WTC11 (cell line): ENCODE data around the gene PHF10. TPM values are rescaled to one million over a fixed set of nuclear protein-coding genes. Genes with fewer than 3 reads are reported as not detected.

Source experiments
- ATAC-seq: fragments of 200-7000 bp; cut with Tn5 transposase; 2 replicates; pipeline ENCODE4 v1.10.0; 2021; ENCODE audit warnings: mild to moderate bottlenecking, moderate library complexity
- CTCF ChIA-PET: fragments of 300-600 bp; sonication (Branson Sonifier 250); formaldehyde crosslinking; loops from one replicate; lab custom pipeline; 2021; ENCODE audit warnings: antibody characterized with exemption; lab: Charles Lee
- POLR2A ChIA-PET: fragments of 350-600 bp; sonication (Branson Sonifier 250); formaldehyde crosslinking; loops from one replicate; lab custom pipeline; 2021; ENCODE audit warnings: antibody characterized with exemption; lab: Charles Lee
- DNase-seq: peaks from one replicate; pipeline ENCODE4 v3.0.0; 2021; ENCODE audit warnings: low spot score
- H3K27ac Mint-ChIP-seq: 2 replicates; pipeline ENCODE4 v1.8.0; 2021; ENCODE audit warnings: mixed read lengths
- H3K27me3 Mint-ChIP-seq: 2 replicates; pipeline ENCODE4 v1.8.0; 2021; ENCODE audit warnings: low read depth, mild to moderate bottlenecking, moderate library complexity, mixed read lengths
- H3K36me3 Mint-ChIP-seq: 2 replicates; pipeline ENCODE4 v1.8.0; 2021; ENCODE audit warnings: mixed read lengths
- H3K4me1 Mint-ChIP-seq: 2 replicates; pipeline ENCODE4 v1.8.0; 2022; ENCODE audit warnings: mixed read lengths
- H3K4me3 Mint-ChIP-seq: 2 replicates; pipeline ENCODE4 v1.8.0; 2021; ENCODE audit warnings: mild to moderate bottlenecking, moderate library complexity, mixed read lengths
- H3K9me3 Mint-ChIP-seq: 2 replicates; pipeline ENCODE4 v1.8.0; 2021; ENCODE audit warnings: mixed read lengths
- CREM ChIP-seq: sonication (generic); formaldehyde crosslinking; IDR thresholded peaks from 2 replicates; pipeline ENCODE4 v1.8.1; 2022; ENCODE audit warnings: mild to moderate bottlenecking, missing genetic modification reagents, moderate library complexity
- ELF4 ChIP-seq: sonication (generic); formaldehyde crosslinking; IDR thresholded peaks from 2 replicates; pipeline ENCODE4 v1.8.1; 2022; ENCODE audit warnings: low read depth, mild to moderate bottlenecking, moderate library complexity, missing genetic modification reagents
- JUN ChIP-seq: sonication (generic); formaldehyde crosslinking; IDR thresholded peaks from 2 replicates; pipeline ENCODE4 v1.8.0; 2023; ENCODE audit warnings: mild to moderate bottlenecking, missing genetic modification reagents
- NFATC4 ChIP-seq: fragments of 250-450 bp; sonication (Bioruptor Pico); IDR thresholded peaks from 2 replicates; pipeline ENCODE4 v1.9.0; 2021; ENCODE audit warnings: mild to moderate bottlenecking
- RELA ChIP-seq: sonication (generic); formaldehyde crosslinking; IDR thresholded peaks from 2 replicates; pipeline ENCODE4 v1.8.1; 2022; ENCODE audit warnings: missing genetic modification reagents, mild to moderate bottlenecking, borderline replicate concordance
- SMAD3 ChIP-seq: sonication (generic); formaldehyde crosslinking; IDR thresholded peaks from 2 replicates; pipeline ENCODE4 v1.8.0; 2022; ENCODE audit warnings: missing genetic modification reagents, mild to moderate bottlenecking, borderline replicate concordance
- TEAD4 ChIP-seq: sonication (generic); formaldehyde crosslinking; IDR thresholded peaks from 2 replicates; pipeline ENCODE4 v1.8.0; 2022; ENCODE audit warnings: mild to moderate bottlenecking, missing genetic modification reagents
- ZNF219 ChIP-seq: sonication (generic); formaldehyde crosslinking; IDR thresholded peaks from 2 replicates; pipeline ENCODE4 v1.8.0; 2023; ENCODE audit warnings: missing genetic modification reagents, mild to moderate bottlenecking, borderline replicate concordance
- ZNF396 ChIP-seq: fragments of 250-450 bp; sonication (Bioruptor Pico); IDR thresholded peaks from 2 replicates; pipeline ENCODE4 v1.8.0; 2021; ENCODE audit warnings: mild to moderate bottlenecking, moderate library complexity, borderline replicate concordance
- total RNA-seq: library from RNA; stranded (reverse); gene quantifications from 3 replicates; pipeline ENCODE4 v1.2.3, GENCODE V29; 2021
- TF ChIP-seq, protein P1 (sequence below): fragments of 200-600 bp; IDR thresholded peaks from 2 replicates; pipeline ENCODE4 v1.8.0; 2022; ENCODE audit warnings: antibody characterized with exemption
- TF ChIP-seq, protein P2 (sequence below): sonication (generic); formaldehyde crosslinking; IDR thresholded peaks from 2 replicates; pipeline ENCODE4 v1.8.0; 2022; ENCODE audit warnings: mild to moderate bottlenecking, missing genetic modification reagents
- TF ChIP-seq, protein P3 (sequence below): sonication (generic); formaldehyde crosslinking; IDR thresholded peaks from 2 replicates; pipeline ENCODE4 v1.8.1; 2022; ENCODE audit warnings: mild to moderate bottlenecking, moderate library complexity, missing genetic modification reagents
- TF ChIP-seq, protein P4 (sequence below): sonication (generic); formaldehyde crosslinking; IDR thresholded peaks from 2 replicates; pipeline ENCODE4 v1.8.1; 2023; ENCODE audit warnings: mild to moderate bottlenecking, moderate library complexity, missing genetic modification reagents
- TF ChIP-seq, protein P5 (sequence below): sonication (generic); formaldehyde crosslinking; conservative IDR thresholded peaks from 2 replicates; pipeline ENCODE4 v1.8.1; 2023; ENCODE audit warnings: mild to moderate bottlenecking, low read depth, missing genetic modification reagents, moderate library complexity
- TF ChIP-seq, protein P6 (sequence below): sonication (generic); formaldehyde crosslinking; IDR thresholded peaks from 2 replicates; pipeline ENCODE4 v1.8.1; 2023; ENCODE audit warnings: mild to moderate bottlenecking, missing genetic modification reagents, borderline replicate concordance
- TF ChIP-seq, protein P7 (sequence below): sonication (generic); formaldehyde crosslinking; IDR thresholded peaks from 2 replicates; pipeline ENCODE4 v1.8.1; 2022; ENCODE audit warnings: mild to moderate bottlenecking, missing genetic modification reagents, moderate library complexity, borderline replicate concordance
- TF ChIP-seq, protein P8 (sequence below): sonication (generic); formaldehyde crosslinking; IDR thresholded peaks from 2 replicates; pipeline ENCODE4 v1.8.1; 2022; ENCODE audit warnings: low read depth, missing genetic modification reagents, borderline replicate concordance
- TF ChIP-seq, protein P9 (sequence below): sonication (generic); formaldehyde crosslinking; conservative IDR thresholded peaks from 2 replicates; pipeline ENCODE4 v1.8.1; 2022; ENCODE audit warnings: mild to moderate bottlenecking, missing genetic modification reagents

Gene PHF10
- total RNA-seq, 1 experiment from 2014 or later = 39.3 TPM

DNA sequence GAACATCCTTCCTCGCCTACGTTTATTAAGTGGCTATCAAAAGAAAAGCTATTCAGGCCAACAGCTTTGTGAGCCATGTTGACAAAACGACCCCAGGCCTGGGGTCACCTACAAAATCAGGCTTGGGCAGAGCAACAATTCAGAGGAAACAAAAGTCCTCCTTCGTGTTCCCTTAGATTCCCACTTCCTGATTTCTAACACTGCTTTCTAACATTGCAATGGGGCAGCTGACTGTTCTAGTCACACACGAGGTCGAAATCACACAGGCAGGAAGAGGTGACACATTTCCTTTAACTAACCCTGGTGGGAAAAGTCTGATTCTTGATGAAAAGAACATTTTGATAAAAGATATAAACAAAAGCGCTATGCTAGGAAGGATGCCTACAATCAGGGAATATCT lies 54.4 kb downstream of the PHF10 start (continued):
- TF ChIP-seq, protein P1, sequence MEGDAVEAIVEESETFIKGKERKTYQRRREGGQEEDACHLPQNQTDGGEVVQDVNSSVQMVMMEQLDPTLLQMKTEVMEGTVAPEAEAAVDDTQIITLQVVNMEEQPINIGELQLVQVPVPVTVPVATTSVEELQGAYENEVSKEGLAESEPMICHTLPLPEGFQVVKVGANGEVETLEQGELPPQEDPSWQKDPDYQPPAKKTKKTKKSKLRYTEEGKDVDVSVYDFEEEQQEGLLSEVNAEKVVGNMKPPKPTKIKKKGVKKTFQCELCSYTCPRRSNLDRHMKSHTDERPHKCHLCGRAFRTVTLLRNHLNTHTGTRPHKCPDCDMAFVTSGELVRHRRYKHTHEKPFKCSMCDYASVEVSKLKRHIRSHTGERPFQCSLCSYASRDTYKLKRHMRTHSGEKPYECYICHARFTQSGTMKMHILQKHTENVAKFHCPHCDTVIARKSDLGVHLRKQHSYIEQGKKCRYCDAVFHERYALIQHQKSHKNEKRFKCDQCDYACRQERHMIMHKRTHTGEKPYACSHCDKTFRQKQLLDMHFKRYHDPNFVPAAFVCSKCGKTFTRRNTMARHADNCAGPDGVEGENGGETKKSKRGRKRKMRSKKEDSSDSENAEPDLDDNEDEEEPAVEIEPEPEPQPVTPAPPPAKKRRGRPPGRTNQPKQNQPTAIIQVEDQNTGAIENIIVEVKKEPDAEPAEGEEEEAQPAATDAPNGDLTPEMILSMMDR = no peak
- no peak for TF ChIP-seq CREM (CRISPR knock-in tag)

DNA sequence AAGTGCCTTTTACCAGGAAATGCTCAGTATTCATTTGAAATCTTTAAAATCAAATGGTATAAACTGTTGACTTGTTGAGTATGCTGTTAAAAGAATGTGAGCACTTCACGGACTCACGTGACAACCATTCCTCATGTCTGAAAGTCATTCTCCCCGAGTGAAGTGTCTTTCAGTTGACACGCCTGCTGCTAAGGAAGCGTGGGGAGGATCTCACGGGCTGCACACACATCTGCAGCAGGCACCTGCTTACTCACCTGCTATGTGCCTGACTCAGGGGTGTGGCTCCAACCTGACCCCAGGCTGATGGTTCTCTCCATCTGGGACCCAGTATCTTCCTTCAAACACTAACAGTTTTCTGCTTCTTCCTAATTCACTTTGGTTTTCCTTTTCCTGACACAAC lies 55.2 kb downstream of the PHF10 start:
- DNase-seq = no peak
- no peaks in the 10 kb centered on the region for H3K27me3 Mint-ChIP-seq
- H3K27ac Mint-ChIP-seq = no peak overlapping the region
- CTCF ChIA-PET = no interaction called here
- TF ChIP-seq RELA (no peak), ZNF396 (CRISPR knock-in tag) (no peak), SMAD3 (CRISPR knock-in tag) (no peak), ZNF219 (CRISPR knock-in tag) (no peak), NFATC4 (no peak), TEAD4 (CRISPR knock-in tag) (no peak), JUN (no peak), ELF4 (CRISPR knock-in tag) (no peak)
- TF ChIP-seq, protein P2, sequence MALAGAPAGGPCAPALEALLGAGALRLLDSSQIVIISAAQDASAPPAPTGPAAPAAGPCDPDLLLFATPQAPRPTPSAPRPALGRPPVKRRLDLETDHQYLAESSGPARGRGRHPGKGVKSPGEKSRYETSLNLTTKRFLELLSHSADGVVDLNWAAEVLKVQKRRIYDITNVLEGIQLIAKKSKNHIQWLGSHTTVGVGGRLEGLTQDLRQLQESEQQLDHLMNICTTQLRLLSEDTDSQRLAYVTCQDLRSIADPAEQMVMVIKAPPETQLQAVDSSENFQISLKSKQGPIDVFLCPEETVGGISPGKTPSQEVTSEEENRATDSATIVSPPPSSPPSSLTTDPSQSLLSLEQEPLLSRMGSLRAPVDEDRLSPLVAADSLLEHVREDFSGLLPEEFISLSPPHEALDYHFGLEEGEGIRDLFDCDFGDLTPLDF (CRISPR knock-in tag) = no peak
- TF ChIP-seq, protein P3, sequence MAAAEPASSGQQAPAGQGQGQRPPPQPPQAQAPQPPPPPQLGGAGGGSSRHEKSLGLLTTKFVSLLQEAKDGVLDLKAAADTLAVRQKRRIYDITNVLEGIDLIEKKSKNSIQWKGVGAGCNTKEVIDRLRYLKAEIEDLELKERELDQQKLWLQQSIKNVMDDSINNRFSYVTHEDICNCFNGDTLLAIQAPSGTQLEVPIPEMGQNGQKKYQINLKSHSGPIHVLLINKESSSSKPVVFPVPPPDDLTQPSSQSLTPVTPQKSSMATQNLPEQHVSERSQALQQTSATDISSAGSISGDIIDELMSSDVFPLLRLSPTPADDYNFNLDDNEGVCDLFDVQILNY (CRISPR knock-in tag) = no peak
- TF ChIP-seq, protein P4, sequence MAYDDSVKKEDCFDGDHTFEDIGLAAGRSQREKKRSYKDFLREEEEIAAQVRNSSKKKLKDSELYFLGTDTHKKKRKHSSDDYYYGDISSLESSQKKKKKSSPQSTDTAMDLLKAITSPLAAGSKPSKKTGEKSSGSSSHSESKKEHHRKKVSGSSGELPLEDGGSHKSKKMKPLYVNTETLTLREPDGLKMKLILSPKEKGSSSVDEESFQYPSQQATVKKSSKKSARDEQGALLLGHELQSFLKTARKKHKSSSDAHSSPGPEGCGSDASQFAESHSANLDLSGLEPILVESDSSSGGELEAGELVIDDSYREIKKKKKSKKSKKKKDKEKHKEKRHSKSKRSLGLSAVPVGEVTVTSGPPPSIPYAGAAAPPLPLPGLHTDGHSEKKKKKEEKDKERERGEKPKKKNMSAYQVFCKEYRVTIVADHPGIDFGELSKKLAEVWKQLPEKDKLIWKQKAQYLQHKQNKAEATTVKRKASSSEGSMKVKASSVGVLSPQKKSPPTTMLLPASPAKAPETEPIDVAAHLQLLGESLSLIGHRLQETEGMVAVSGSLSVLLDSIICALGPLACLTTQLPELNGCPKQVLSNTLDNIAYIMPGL (CRISPR knock-in tag) = no peak
- TF ChIP-seq, protein P5, sequence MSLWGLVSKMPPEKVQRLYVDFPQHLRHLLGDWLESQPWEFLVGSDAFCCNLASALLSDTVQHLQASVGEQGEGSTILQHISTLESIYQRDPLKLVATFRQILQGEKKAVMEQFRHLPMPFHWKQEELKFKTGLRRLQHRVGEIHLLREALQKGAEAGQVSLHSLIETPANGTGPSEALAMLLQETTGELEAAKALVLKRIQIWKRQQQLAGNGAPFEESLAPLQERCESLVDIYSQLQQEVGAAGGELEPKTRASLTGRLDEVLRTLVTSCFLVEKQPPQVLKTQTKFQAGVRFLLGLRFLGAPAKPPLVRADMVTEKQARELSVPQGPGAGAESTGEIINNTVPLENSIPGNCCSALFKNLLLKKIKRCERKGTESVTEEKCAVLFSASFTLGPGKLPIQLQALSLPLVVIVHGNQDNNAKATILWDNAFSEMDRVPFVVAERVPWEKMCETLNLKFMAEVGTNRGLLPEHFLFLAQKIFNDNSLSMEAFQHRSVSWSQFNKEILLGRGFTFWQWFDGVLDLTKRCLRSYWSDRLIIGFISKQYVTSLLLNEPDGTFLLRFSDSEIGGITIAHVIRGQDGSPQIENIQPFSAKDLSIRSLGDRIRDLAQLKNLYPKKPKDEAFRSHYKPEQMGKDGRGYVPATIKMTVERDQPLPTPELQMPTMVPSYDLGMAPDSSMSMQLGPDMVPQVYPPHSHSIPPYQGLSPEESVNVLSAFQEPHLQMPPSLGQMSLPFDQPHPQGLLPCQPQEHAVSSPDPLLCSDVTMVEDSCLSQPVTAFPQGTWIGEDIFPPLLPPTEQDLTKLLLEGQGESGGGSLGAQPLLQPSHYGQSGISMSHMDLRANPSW (CRISPR knock-in tag) = no peak
- TF ChIP-seq, protein P6, sequence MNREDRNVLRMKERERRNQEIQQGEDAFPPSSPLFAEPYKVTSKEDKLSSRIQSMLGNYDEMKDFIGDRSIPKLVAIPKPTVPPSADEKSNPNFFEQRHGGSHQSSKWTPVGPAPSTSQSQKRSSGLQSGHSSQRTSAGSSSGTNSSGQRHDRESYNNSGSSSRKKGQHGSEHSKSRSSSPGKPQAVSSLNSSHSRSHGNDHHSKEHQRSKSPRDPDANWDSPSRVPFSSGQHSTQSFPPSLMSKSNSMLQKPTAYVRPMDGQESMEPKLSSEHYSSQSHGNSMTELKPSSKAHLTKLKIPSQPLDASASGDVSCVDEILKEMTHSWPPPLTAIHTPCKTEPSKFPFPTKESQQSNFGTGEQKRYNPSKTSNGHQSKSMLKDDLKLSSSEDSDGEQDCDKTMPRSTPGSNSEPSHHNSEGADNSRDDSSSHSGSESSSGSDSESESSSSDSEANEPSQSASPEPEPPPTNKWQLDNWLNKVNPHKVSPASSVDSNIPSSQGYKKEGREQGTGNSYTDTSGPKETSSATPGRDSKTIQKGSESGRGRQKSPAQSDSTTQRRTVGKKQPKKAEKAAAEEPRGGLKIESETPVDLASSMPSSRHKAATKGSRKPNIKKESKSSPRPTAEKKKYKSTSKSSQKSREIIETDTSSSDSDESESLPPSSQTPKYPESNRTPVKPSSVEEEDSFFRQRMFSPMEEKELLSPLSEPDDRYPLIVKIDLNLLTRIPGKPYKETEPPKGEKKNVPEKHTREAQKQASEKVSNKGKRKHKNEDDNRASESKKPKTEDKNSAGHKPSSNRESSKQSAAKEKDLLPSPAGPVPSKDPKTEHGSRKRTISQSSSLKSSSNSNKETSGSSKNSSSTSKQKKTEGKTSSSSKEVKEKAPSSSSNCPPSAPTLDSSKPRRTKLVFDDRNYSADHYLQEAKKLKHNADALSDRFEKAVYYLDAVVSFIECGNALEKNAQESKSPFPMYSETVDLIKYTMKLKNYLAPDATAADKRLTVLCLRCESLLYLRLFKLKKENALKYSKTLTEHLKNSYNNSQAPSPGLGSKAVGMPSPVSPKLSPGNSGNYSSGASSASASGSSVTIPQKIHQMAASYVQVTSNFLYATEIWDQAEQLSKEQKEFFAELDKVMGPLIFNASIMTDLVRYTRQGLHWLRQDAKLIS (CRISPR knock-in tag) = no peak
- TF ChIP-seq, protein P7, sequence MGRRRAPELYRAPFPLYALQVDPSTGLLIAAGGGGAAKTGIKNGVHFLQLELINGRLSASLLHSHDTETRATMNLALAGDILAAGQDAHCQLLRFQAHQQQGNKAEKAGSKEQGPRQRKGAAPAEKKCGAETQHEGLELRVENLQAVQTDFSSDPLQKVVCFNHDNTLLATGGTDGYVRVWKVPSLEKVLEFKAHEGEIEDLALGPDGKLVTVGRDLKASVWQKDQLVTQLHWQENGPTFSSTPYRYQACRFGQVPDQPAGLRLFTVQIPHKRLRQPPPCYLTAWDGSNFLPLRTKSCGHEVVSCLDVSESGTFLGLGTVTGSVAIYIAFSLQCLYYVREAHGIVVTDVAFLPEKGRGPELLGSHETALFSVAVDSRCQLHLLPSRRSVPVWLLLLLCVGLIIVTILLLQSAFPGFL (CRISPR knock-in tag) = no peak
- TF ChIP-seq, protein P8, sequence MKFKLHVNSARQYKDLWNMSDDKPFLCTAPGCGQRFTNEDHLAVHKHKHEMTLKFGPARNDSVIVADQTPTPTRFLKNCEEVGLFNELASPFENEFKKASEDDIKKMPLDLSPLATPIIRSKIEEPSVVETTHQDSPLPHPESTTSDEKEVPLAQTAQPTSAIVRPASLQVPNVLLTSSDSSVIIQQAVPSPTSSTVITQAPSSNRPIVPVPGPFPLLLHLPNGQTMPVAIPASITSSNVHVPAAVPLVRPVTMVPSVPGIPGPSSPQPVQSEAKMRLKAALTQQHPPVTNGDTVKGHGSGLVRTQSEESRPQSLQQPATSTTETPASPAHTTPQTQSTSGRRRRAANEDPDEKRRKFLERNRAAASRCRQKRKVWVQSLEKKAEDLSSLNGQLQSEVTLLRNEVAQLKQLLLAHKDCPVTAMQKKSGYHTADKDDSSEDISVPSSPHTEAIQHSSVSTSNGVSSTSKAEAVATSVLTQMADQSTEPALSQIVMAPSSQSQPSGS = no peak
- TF ChIP-seq, protein P9, sequence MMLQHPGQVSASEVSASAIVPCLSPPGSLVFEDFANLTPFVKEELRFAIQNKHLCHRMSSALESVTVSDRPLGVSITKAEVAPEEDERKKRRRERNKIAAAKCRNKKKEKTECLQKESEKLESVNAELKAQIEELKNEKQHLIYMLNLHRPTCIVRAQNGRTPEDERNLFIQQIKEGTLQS (CRISPR knock-in tag) = no peak
- peaks cover 75% of the 10 kb centered on the region for H3K36me3 Mint-ChIP-seq
- POLR2A ChIA-PET = no interaction called here
- H3K4me1 Mint-ChIP-seq = peaks cover 6% of the 10 kb centered on the region
- ATAC-seq = no peak
- no peaks in the 10 kb centered on the region for H3K9me3 Mint-ChIP-seq
- H3K4me3 Mint-ChIP-seq = no peak overlapping the region
